DMS 273 (cell line): ENCODE measurements around the gene BCL6B.
"Not testable (repeated sequence)": the region's sequence is repeated elsewhere in the genome, so short reads cannot be mapped to it uniquely, and the experiment has no call there.

Experiments
- DNase-seq: peaks from one replicate; lab custom pipeline; 2025; ENCODE audit not compliant: unreplicated experiment; lab: John Stamatoyannopoulos, UW

BCL6B gene

GRCh38 chr17:7026471-7027115 lies 3.7 kb downstream of the BCL6B start:
- DNase-seq: no peak

GRCh38 chr17:7027335-7027734 lies 4.5 kb downstream of the BCL6B start:
- no peak for DNase-seq

GRCh38 chr17:7029096-7029495 lies 6.2 kb downstream of the BCL6B start:
- DNase-seq: no peak

GRCh38 chr17:7029659-7030058 lies 6.8 kb downstream of the BCL6B start:
- DNase-seq: no peak

- no peak for DNase-seq
These were observed 12.2 kb downstream of the BCL6B start for GRCh38 chr17:7034955-7035590.

GRCh38 chr17:7035591-7036368 lies 12.9 kb downstream of the BCL6B start, which contains the start of gene SLC16A13:
Gene SLC16A13 (plus strand): TSS chr17:7036015. CDS start chr17:7036383, 368 bp downstream.
- peak; percentile 95 for DNase-seq

- no peak for DNase-seq
These were observed 15.4 kb downstream of the BCL6B start for GRCh38 chr17:7038025-7038862.

GRCh38 chr17:7039832-7040231 lies 17.0 kb downstream of the BCL6B start:
- DNase-seq: no peak

- no peak for DNase-seq
These were observed 19.0 kb downstream of the BCL6B start for GRCh38 chr17:7041607-7042500.

- peak; percentile 31 for DNase-seq
These were observed 19.8 kb downstream of the BCL6B start for GRCh38 chr17:7042501-7043181.

GRCh38 chr17:7043182-7043496 lies 20.3 kb downstream of the BCL6B start:
- no peak for DNase-seq

- peak; percentile 68 for DNase-seq
These were observed 20.8 kb downstream of the BCL6B start, which contains the start of gene SLC16A11 for GRCh38 chr17:7043497-7044198. Gene SLC16A11 (minus strand): TSS chr17:7044092. CDS start chr17:7043513, 579 bp downstream.

GRCh38 chr17:7045492-7046126 lies 22.8 kb downstream of the BCL6B start:
- peak; percentile 69 for DNase-seq

GRCh38 chr17:7046127-7046724 lies 23.4 kb downstream of the BCL6B start:
- DNase-seq: no peak

GRCh38 chr17:7046725-7047397 lies 24.0 kb downstream of the BCL6B start:
- DNase-seq: not testable (repeated sequence)

GRCh38 chr17:7047566-7047965 lies 24.7 kb downstream of the BCL6B start:
- no peak for DNase-seq

GRCh38 chr17:7048968-7049367 lies 26.1 kb downstream of the BCL6B start:
- no peak for DNase-seq
